Common myeloid progenitor, CD34-positive (primary cell): ENCODE data around the gene C8B.

ENCODE experiments used
- CTCF ChIA-PET: fragments of 350-600 bp; sonication (Branson Sonifier 250); formaldehyde crosslinking; loops from one replicate; lab custom pipeline; 2021; ENCODE audit warnings: antibody characterized with exemption; lab: Charles Lee
- POLR2A ChIA-PET: fragments of 350-600 bp; sonication (Branson Sonifier 250); formaldehyde crosslinking; loops from one replicate; lab custom pipeline; 2021; ENCODE audit warnings: antibody characterized with exemption; lab: Charles Lee
- DNase-seq, 3 donors: peaks; one replicate each; pipeline versions ENCODE4 v3.0.0 to v3.0.0-alpha.2; 2013
- H3K27ac ChIP-seq, 2 experiments: 1 replicate in 1 of 2; 2 replicates in 1 of 2; pipeline ENCODE4 v1.7.0; 2013; ENCODE audit warnings: inconsistent platforms in 2 of 2, low read length in 2 of 2, mild to moderate bottlenecking in 2 of 2, low read depth in 1 of 2, moderate library complexity in 1 of 2; ENCODE audit not compliant: severe bottlenecking in 2 of 2, insufficient read depth in 1 of 2, poor library complexity in 1 of 2
- H3K27me3 ChIP-seq, 5 experiments: replicated peaks in 2 of 5; 1 replicate in 3 of 5; 2 replicates in 2 of 5; pipeline versions ENCODE4 v1.6.1 to v1.7.0; 2013; ENCODE audit warnings: low read length in 4 of 5, mild to moderate bottlenecking in 2 of 5, moderate library complexity in 2 of 5, inconsistent platforms in 1 of 5; ENCODE audit not compliant: insufficient read depth in 5 of 5, control insufficient read depth in 4 of 5
- H3K36me3 ChIP-seq, 4 experiments: 1 replicate in 2 of 4; 2 replicates in 2 of 4; pipeline versions ENCODE4 v1.6.1 to v1.7.0; 2013; ENCODE audit warnings: low read length in 3 of 4, control low read depth in 1 of 4, mild to moderate bottlenecking in 1 of 4; ENCODE audit not compliant: control insufficient read depth in 4 of 4, insufficient read depth in 4 of 4
- H3K4me1 ChIP-seq, 4 experiments: 1 replicate in 3 of 4; 2 replicates in 1 of 4; pipeline versions ENCODE4 v1.6.1 to v1.7.1; 2013; ENCODE audit warnings: low read length in 3 of 4, mild to moderate bottlenecking in 3 of 4, control low read depth in 1 of 4, inconsistent platforms in 1 of 4, moderate library complexity in 1 of 4; ENCODE audit not compliant: control insufficient read depth in 4 of 4, insufficient read depth in 4 of 4; ENCODE audit errors: control extremely low read depth in 1 of 4
- H3K4me3 ChIP-seq, 7 experiments: 1 replicate in 4 of 7; 2 replicates in 3 of 7; pipeline versions ENCODE4 v1.5.1 to v1.7.0; 2013; ENCODE audit warnings: mild to moderate bottlenecking in 7 of 7, low read length in 6 of 7, moderate library complexity in 6 of 7, inconsistent platforms in 2 of 7, low read depth in 2 of 7, control low read depth in 1 of 7; ENCODE audit not compliant: insufficient read depth in 4 of 7, control insufficient read depth in 1 of 7; ENCODE audit errors: extremely low read depth in 1 of 7
- H3K9me3 ChIP-seq, 5 experiments: 1 replicate in 4 of 5; 2 replicates in 1 of 5; pipeline versions ENCODE4 v1.6.1 to v1.7.1; 2013; ENCODE audit warnings: low read length in 4 of 5, mild to moderate bottlenecking in 2 of 5, inconsistent platforms in 1 of 5, low read depth in 1 of 5, moderate library complexity in 1 of 5; ENCODE audit not compliant: control insufficient read depth in 4 of 5, insufficient read depth in 2 of 5; ENCODE audit errors: control extremely low read depth in 1 of 5
- WGBS: methylation state at CpG from one replicate; pipeline ENCODE4 v1.1.5; 2013; ENCODE audit not compliant: insufficient coverage; 5-methylcytosine and 5-hydroxymethylcytosine counted together

C8B gene

GRCh38 chr1:56934430-56935060, 31.3 kb downstream of the C8B start:
- Histone ChIP-seq H3K9me3 (no peaks in the 10 kb centered on the region), H3K4me3 (no peak overlapping the region), H3K27ac (no peak overlapping the region), H3K4me1 (no peaks in the 10 kb centered on the region), H3K27me3 (peaks cover 0 to 6% (median 0%) of the 10 kb centered on the region in 5 experiments), H3K36me3 (no peaks in the 10 kb centered on the region)
- CTCF ChIA-PET, result no interaction called here
- POLR2A ChIA-PET, result no interaction called here
- WGBS, result 38% methylated on average over 1 of the region's 1 CpG
- no peak for DNase-seq

- ChIA-PET POLR2A (no interaction called here), CTCF (no interaction called here)
- no peak overlapping the region for H3K4me3 ChIP-seq
- peaks cover 0 to under 1% (median 0%) of the 10 kb centered on the region in 5 experiments for H3K9me3 ChIP-seq
- H3K36me3 ChIP-seq, result no peaks in the 10 kb centered on the region
- no peak for DNase-seq
- H3K27ac ChIP-seq, result no peak overlapping the region
- WGBS, result no CpG with 5 or more reads among the region's 2 CpGs
- H3K4me1 ChIP-seq, result no peaks in the 10 kb centered on the region
- H3K27me3 ChIP-seq, result peaks cover 0 to 3% (median 0%) of the 10 kb centered on the region in 5 experiments
These were observed 32.2 kb downstream of the C8B start for GRCh38 chr1:56933606-56934005.

GRCh38 chr1:56933161-56933560, 32.7 kb downstream of the C8B start:
- Histone ChIP-seq H3K27me3 (peaks cover 0 to 3% (median 0%) of the 10 kb centered on the region in 5 experiments), H3K27ac (no peak overlapping the region), H3K4me3 (no peak overlapping the region), H3K36me3 (no peaks in the 10 kb centered on the region), H3K9me3 (peaks cover 0 to 4% (median 0%) of the 10 kb centered on the region in 5 experiments), H3K4me1 (no peaks in the 10 kb centered on the region)
- ChIA-PET POLR2A (no interaction called here), CTCF (no interaction called here)
- no peak for DNase-seq
- WGBS, result 95% methylated on average over 2 of the region's 2 CpGs

GRCh38 chr1:56931686-56932085, 34.1 kb downstream of the C8B start:
- POLR2A ChIA-PET, result no interaction called here
- CTCF ChIA-PET, result no interaction called here
- H3K36me3 ChIP-seq, result no peaks in the 10 kb centered on the region
- WGBS, result 57% methylated on average over 1 of the region's 3 CpGs
- H3K27me3 ChIP-seq, result peaks cover 0 to 3% (median 0%) of the 10 kb centered on the region in 5 experiments
- no peak overlapping the region for H3K27ac ChIP-seq
- peaks cover 0 to 4% (median 0%) of the 10 kb centered on the region in 5 experiments for H3K9me3 ChIP-seq
- no peaks in the 10 kb centered on the region for H3K4me1 ChIP-seq
- H3K4me3 ChIP-seq, result no peak overlapping the region
- DNase-seq, result no peak

- CTCF ChIA-PET, result no interaction called here
- WGBS, result 48% methylated on average over 2 of the region's 3 CpGs
- Histone ChIP-seq H3K27ac (no peak overlapping the region), H3K4me3 (no peak overlapping the region), H3K4me1 (no peaks in the 10 kb centered on the region), H3K27me3 (peaks cover 0 to 3% (median 0%) of the 10 kb centered on the region in 5 experiments), H3K9me3 (peaks cover 0 to 4% (median 0%) of the 10 kb centered on the region in 5 experiments), H3K36me3 (no peaks in the 10 kb centered on the region)
- no peak for DNase-seq
- POLR2A ChIA-PET, result no interaction called here
These were observed 34.6 kb downstream of the C8B start for GRCh38 chr1:56931211-56931610.

GRCh38 chr1:56929492-56929891, 36.3 kb downstream of the C8B start:
- Histone ChIP-seq H3K4me3 (no peak overlapping the region), H3K36me3 (no peaks in the 10 kb centered on the region), H3K4me1 (no peaks in the 10 kb centered on the region), H3K27me3 (peaks cover 0 to 3% (median 0%) of the 10 kb centered on the region in 5 experiments), H3K9me3 (peaks cover 0 to 4% (median 0%) of the 10 kb centered on the region in 5 experiments), H3K27ac (no peak overlapping the region)
- WGBS, result 100% methylated on average over 1 of the region's 2 CpGs
- ChIA-PET POLR2A (no interaction called here), CTCF (no interaction called here)
- no peak for DNase-seq

DNA sequence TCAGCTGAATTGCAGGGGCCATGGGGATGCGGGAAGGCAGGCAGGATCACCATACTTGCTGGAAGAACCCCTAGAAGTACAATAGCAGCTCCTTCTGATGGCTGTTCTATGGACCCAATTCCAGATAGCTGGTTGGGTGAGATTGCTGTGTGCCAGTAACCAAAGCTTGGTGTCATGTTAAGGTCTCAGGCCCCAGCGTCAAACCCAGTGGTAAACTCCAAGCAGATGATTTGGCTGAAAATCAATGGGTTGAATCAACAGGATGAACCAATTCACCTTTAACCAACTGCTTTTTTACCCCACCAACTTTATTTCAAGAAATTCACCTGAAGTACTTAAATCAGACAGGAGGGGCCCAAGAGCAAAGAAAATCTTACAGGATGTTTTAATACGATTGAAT, 37.8 kb downstream of the C8B start:
- H3K4me3 ChIP-seq, result no peak overlapping the region
- ChIA-PET POLR2A (no interaction called here), CTCF (no interaction called here)
- no peak overlapping the region for H3K27ac ChIP-seq
- H3K36me3 ChIP-seq, result no peaks in the 10 kb centered on the region
- no peaks in the 10 kb centered on the region for H3K4me1 ChIP-seq
- no peak for DNase-seq
- WGBS, result 100% methylated on average over 1 of the region's 3 CpGs
- no peaks in the 10 kb centered on the region for H3K27me3 ChIP-seq
- peaks cover 0 to 4% (median 0%) of the 10 kb centered on the region in 5 experiments for H3K9me3 ChIP-seq
